ENCODE measurements around the gene OPRM1.

The OPRM1 gene

GRCh38 chr6:154230910-154231595 lies 192.0 kb downstream of the OPRM1 start:
- H3K27ac ChIP-seq: no peak overlapping the region
- no peak for TF ChIP-seq ZFX (IDR thresholded peaks at IDR 0.05)
- TF ChIP-seq, protein P1, sequence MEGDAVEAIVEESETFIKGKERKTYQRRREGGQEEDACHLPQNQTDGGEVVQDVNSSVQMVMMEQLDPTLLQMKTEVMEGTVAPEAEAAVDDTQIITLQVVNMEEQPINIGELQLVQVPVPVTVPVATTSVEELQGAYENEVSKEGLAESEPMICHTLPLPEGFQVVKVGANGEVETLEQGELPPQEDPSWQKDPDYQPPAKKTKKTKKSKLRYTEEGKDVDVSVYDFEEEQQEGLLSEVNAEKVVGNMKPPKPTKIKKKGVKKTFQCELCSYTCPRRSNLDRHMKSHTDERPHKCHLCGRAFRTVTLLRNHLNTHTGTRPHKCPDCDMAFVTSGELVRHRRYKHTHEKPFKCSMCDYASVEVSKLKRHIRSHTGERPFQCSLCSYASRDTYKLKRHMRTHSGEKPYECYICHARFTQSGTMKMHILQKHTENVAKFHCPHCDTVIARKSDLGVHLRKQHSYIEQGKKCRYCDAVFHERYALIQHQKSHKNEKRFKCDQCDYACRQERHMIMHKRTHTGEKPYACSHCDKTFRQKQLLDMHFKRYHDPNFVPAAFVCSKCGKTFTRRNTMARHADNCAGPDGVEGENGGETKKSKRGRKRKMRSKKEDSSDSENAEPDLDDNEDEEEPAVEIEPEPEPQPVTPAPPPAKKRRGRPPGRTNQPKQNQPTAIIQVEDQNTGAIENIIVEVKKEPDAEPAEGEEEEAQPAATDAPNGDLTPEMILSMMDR (conservative IDR thresholded peaks at IDR 0.05): no peak

DNA sequence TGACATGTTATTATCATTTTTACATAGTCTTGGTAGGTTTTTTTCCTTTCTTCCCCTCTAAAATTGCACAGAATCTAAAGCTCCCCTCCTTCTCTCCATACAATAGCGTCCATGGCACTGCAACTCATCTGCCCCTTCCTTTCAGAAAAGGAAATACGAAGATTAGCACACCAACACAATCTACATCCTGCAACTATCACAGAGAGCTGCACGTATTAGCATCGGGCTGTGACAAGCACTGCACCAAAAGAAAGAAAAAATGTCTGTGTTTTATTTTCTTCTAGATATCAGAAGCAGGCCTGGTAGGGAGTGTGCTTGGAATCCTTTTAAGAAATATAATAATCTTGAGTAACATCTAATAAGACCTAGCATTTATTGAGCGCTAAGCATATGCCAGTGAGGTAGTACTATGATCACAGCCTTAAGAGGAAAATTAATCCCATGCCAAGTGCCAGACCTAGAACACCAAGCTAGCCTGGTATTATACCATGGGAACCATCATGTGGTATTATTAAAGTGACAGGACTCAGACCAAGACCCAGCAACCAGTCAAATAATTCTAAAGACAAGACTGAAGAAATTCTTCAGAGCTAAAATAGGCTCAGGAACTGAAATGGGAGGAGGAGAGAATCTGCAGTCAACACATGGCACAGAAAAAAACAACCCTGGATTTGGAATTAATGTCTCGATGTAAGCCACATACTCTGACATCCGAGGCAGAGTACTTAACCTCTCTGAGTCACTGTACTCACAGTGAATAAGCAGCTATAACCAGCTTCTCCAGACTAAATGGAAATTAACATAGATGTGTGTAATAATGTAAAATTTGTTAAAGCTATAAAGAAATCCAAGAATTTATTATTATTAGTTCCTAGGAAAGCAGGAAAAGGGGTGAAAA lies 193.2 kb downstream of the OPRM1 start:
- no peak overlapping the region for H3K27ac ChIP-seq
- TF ChIP-seq ZFX (IDR thresholded peaks at IDR 0.05): no peak
- TF ChIP-seq, protein P1 (conservative IDR thresholded peaks at IDR 0.05): no peak

GRCh38 chr6:154233383-154233782 lies 194.3 kb downstream of the OPRM1 start:
- H3K27ac ChIP-seq: no peak overlapping the region
- no peak for TF ChIP-seq ZFX (IDR thresholded peaks at IDR 0.05)
- TF ChIP-seq, protein P1 (conservative IDR thresholded peaks at IDR 0.05): no peak

DNA sequence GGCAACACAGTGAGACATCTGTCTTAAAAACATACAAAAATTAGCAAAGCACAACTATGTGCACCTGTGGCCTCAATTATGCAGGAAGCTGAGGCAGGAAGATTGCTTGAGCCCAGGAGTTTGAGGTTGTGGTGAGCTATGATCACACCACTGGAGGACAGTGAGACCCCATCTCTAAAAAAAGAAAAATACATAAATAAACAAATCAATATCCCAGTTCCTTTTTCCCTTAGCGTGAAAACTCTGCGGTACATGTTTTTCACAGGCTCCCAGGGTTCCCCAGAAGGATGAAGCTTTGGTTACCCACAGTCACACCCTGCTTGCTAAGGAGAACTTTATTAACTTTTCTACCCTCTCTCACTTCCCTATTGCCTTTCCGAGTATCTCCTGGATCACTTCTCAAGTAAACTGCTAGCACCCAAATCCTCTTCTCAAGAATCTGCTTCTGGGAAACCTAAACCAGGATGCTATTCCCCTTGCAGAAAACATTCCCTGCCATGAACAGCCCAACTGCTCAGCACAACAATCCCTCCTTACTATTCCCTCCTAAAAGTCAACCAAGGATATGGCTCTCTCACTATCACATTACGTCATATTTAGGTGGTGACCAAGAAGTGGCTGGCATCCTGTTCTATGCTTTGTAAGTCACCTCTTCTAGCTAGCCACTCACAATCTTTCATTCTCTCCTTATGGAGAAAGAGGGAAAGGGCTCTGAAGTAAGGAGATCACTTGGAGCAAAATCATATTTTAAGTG lies 195.2 kb downstream of the OPRM1 start:
- TF ChIP-seq ZFX (IDR thresholded peaks at IDR 0.05): no peak
- TF ChIP-seq, protein P1 (conservative IDR thresholded peaks at IDR 0.05): no peak

GRCh38 chr6:154236646-154237301 lies 197.7 kb downstream of the OPRM1 start:
- H3K27ac ChIP-seq: no peak overlapping the region
- TF ChIP-seq ZFX (IDR thresholded peaks at IDR 0.05): no peak
- TF ChIP-seq, protein P1 (conservative IDR thresholded peaks at IDR 0.05): no peak

More for the DNA sequence above, 195.2 kb downstream of the OPRM1 start:
- H3K27ac ChIP-seq: no peak overlapping the region

DNA sequence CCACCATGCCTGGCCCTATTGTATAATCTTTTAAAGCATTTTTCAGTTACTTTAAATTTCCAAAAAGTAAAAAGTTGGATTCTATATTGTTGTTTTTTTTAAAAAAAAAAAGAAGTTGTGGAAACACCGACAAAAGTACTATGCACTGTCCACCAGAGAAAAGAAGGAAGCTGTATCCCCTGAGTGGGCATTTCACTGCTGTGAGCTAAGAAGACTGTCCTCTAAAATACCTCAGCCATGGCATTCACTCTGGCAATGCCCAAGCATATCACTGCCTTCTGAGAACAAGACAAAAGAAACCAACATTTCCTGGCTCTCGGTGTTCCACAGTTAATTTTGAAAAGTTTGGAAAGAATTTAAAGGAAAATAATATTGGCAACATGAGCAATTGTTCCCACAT lies 199.8 kb downstream of the OPRM1 start:
- H3K27ac ChIP-seq: no peak overlapping the region
- TF ChIP-seq ZFX (IDR thresholded peaks at IDR 0.05): no peak
- TF ChIP-seq, protein P1 (conservative IDR thresholded peaks at IDR 0.05): no peak
